Gastroesophageal sphincter (tissue), 4 donors: ENCODE measurements around the gene MBOAT2. TPM values are rescaled to one million over a fixed set of nuclear protein-coding genes. Genes with fewer than 3 reads are reported as not detected.

ENCODE experiments used
- ATAC-seq: fragments of 150-250 bp; one replicate; pipeline ENCODE4 v1.9.1; 2016; ENCODE audit warnings: mild to moderate bottlenecking, moderate library complexity
- H3K27ac ChIP-seq, 4 donors: fragments of 200-600 bp; sonication (generic) in 3 of 4; 1 replicate in 3 of 4; 2 replicates in 1 of 4; pipeline ENCODE4 v1.5.1; 2016 to 2019
- H3K27me3 ChIP-seq: fragments of 200-600 bp; sonication (generic); one replicate; pipeline ENCODE4 v1.5.1; 2019
- H3K36me3 ChIP-seq, 2 donors: fragments of 200-600 bp; sonication (generic); one replicate each; pipeline ENCODE4 v1.5.1; 2019; ENCODE audit warnings: control low read depth in 1 of 2
- H3K4me1 ChIP-seq, 3 donors: fragments of 200-600 bp; sonication (generic); 1 replicate in 2 of 3; 2 replicates in 1 of 3; pipeline ENCODE4 v1.5.1; 2016 to 2019; ENCODE audit warnings: control low read depth in 2 of 3
- H3K4me3 ChIP-seq, 2 donors: fragments of 200-600 bp; sonication (generic); one replicate each; pipeline ENCODE4 v1.5.1; 2019; ENCODE audit warnings: mild to moderate bottlenecking in 1 of 2, moderate library complexity in 1 of 2
- H3K9me3 ChIP-seq, 3 donors: fragments of 200-600 bp; sonication (generic); one replicate each; pipeline ENCODE4 v1.5.1; 2017 to 2019; ENCODE audit warnings: control low read depth in 2 of 3
- CTCF ChIP-seq, 4 experiments: fragments of 200-600 bp in 2 of 4; fragments of 450-650 bp in 2 of 4; sonication (generic) in 1 of 4; IDR thresholded peaks; one replicate each; pipeline ENCODE4 v1.5.1; 2017 to 2019; ENCODE audit warnings: antibody characterized with exemption in 4 of 4, mild to moderate bottlenecking in 2 of 4, moderate library complexity in 2 of 4
- EP300 ChIP-seq: sonication (generic); formaldehyde crosslinking; IDR thresholded peaks from one replicate; pipeline ENCODE4 v1.6.1; 2017; ENCODE audit warnings: antibody characterized with exemption, mild to moderate bottlenecking
- POLR2A ChIP-seq, 2 donors: fragments of 450-650 bp; IDR thresholded peaks; one replicate each; pipeline ENCODE4 v1.6.1; 2017; ENCODE audit warnings: antibody characterized with exemption in 2 of 2, mild to moderate bottlenecking in 2 of 2, moderate library complexity in 1 of 2
- POLR2AphosphoS5 ChIP-seq: sonication (generic); formaldehyde crosslinking; IDR thresholded peaks from one replicate; pipeline ENCODE4 v1.6.1; 2017; ENCODE audit warnings: antibody characterized with exemption
- WGBS, 2 donors: methylation state at CpG; one replicate each; pipeline ENCODE4 v1.1.5; 2018; ENCODE audit warnings: low coverage in 1 of 2; 5-methylcytosine and 5-hydroxymethylcytosine counted together
- total RNA-seq, 4 donors: library from RNA; depleted of rRNA; stranded (reverse); fragments of >200 nt; gene quantifications; one replicate each; pipeline ENCODE4 v1.1.0, GENCODE V29; 2016

The MBOAT2 gene
- total RNA-seq, 4 donors from 2014 or later = 21.0 to 27.0 (median 23.5) TPM

GRCh38 chr2:9027884-9028283, 24.4 kb upstream of the MBOAT2 start:
- 89 to 98% methylated on average over 4 of the region's 4 CpGs for WGBS, 2 donors
- Histone ChIP-seq H3K27ac (no peak overlapping the region), H3K27me3 (no peaks in the 10 kb centered on the region), H3K4me1 (peaks cover 0 to 9% (median 0%) of the 10 kb centered on the region in 3 donors), H3K4me3 (no peak overlapping the region), H3K9me3 (no peaks in the 10 kb centered on the region), H3K36me3 (no peaks in the 10 kb centered on the region)
- no peak for ATAC-seq
- no peak for TF ChIP-seq POLR2A (IDR thresholded peaks at IDR 0.05)
- no peak for TF ChIP-seq POLR2AphosphoS5
- TF ChIP-seq CTCF (IDR thresholded peaks at IDR 0.05) = no peak
- no peak for TF ChIP-seq EP300

GRCh38 chr2:9025746-9026145, 22.3 kb upstream of the MBOAT2 start:
- WGBS, 2 donors = 64 to 85% methylated on average over 4 of the region's 4 CpGs
- Histone ChIP-seq H3K27ac (no peak overlapping the region), H3K9me3 (no peaks in the 10 kb centered on the region), H3K36me3 (no peaks in the 10 kb centered on the region), H3K4me3 (no peak overlapping the region), H3K4me1 (peaks cover 0 to under 1% (median 0%) of the 10 kb centered on the region in 3 donors), H3K27me3 (no peaks in the 10 kb centered on the region)
- TF ChIP-seq EP300 (no peak), CTCF (IDR thresholded peaks at IDR 0.05) (no peak), POLR2A (IDR thresholded peaks at IDR 0.05) (no peak), POLR2AphosphoS5 (no peak)
- ATAC-seq = no peak

GRCh38 chr2:9024575-9024974, 21.1 kb upstream of the MBOAT2 start:
- Histone ChIP-seq H3K9me3 (no peaks in the 10 kb centered on the region), H3K36me3 (no peaks in the 10 kb centered on the region), H3K27ac (no peak overlapping the region), H3K27me3 (no peaks in the 10 kb centered on the region), H3K4me3 (no peak overlapping the region), H3K4me1 (no peaks in the 10 kb centered on the region)
- no peak for ATAC-seq
- TF ChIP-seq CTCF (IDR thresholded peaks at IDR 0.05) = no peak
- no peak for TF ChIP-seq EP300
- TF ChIP-seq POLR2AphosphoS5 = no peak

- H3K4me3 ChIP-seq = no peak overlapping the region
- no peaks in the 10 kb centered on the region for H3K27me3 ChIP-seq
- no peaks in the 10 kb centered on the region for H3K9me3 ChIP-seq
- TF ChIP-seq POLR2AphosphoS5 (no peak), EP300 (no peak), POLR2A (IDR thresholded peaks at IDR 0.05) (no peak)
- H3K36me3 ChIP-seq = no peaks in the 10 kb centered on the region
- no peak overlapping the region for H3K27ac ChIP-seq
- H3K4me1 ChIP-seq = no peaks in the 10 kb centered on the region
- 83% methylated on average over 1 of the region's 1 CpG; no CpG with 5 or more reads in 1 of the 2 donors for WGBS, 2 donors
- no peak for ATAC-seq
Measured at GRCh38 chr2:9021563-9022211, 18.2 kb upstream of the MBOAT2 start.

- no peak for ATAC-seq
- Histone ChIP-seq H3K36me3 (no peaks in the 10 kb centered on the region), H3K4me1 (no peaks in the 10 kb centered on the region), H3K4me3 (no peak overlapping the region), H3K27ac (no peak overlapping the region), H3K9me3 (no peaks in the 10 kb centered on the region), H3K27me3 (no peaks in the 10 kb centered on the region)
- 91 to 100% methylated on average over 4 to 5 of the region's 5 CpGs for WGBS, 2 donors
- no peak for TF ChIP-seq CTCF (IDR thresholded peaks at IDR 0.05)
- TF ChIP-seq POLR2A (IDR thresholded peaks at IDR 0.05) = no peak
- TF ChIP-seq POLR2AphosphoS5 = no peak
- TF ChIP-seq EP300 = no peak
Measured at GRCh38 chr2:9020267-9020666, 16.8 kb upstream of the MBOAT2 start.
